Embryonic facial prominence (tissue), 1 donor: ENCODE data around the gene ARID3C.

ENCODE experiments used
- DNase-seq: peaks from one replicate; pipeline ENCODE4 v3.0.0-alpha.2; 2016; ENCODE audit errors: extremely low spot score

ARID3C gene

DNA sequence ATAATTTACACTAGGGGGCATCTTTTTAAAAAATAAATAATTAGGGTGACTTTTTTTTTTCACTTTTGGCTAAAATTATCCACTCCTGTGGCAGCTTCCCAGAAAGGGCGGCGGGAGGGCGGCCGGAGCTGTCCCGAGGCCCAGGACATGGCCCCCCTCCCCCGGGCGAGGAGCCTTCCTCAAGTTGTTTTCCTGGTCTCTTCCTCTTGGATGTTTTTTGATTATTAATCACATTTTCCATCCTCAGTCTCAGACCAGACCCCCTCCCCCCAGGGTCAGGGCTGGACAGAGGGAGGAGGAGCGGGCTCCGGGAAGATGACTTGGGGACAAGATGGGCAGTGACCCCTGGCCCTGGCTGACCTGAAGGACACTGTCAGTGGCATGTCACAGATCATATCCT lies 34.7 kb downstream of the ARID3C start:
- no peak for DNase-seq

DNA sequence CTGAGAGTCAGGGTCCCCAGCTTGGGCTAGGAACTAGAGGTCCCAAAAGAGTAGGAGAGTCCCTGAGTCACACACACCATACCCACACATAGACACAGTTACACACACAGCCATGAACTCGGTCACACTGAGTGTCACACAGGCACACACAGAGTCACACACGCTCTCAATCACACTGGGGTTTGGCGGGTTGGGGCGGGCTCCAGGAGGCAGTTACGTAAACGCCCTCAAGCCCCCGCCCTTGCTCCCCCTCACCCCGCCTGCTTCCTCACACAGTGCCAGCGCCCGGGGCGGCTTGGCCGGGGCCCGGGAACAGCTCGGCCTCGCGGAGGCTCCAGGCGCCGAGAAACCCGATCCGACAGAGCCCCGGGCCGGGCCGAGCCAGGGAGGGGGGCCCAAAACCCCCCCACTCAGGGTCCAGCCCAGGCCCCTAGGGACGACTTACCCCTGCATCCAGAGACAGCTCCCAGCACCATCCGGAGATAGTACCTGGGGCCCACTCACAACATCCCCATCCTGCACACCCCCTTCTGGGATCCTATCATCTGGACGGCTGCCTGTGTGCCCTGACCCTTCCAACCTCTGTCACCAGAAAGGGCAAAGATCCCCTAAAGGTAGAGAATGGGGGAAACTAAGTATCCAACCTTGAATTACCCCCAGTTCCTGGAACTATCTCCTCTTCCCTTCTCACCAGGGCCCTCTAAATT lies 35.8 kb downstream of the ARID3C start:
- DNase-seq = no peak

DNA sequence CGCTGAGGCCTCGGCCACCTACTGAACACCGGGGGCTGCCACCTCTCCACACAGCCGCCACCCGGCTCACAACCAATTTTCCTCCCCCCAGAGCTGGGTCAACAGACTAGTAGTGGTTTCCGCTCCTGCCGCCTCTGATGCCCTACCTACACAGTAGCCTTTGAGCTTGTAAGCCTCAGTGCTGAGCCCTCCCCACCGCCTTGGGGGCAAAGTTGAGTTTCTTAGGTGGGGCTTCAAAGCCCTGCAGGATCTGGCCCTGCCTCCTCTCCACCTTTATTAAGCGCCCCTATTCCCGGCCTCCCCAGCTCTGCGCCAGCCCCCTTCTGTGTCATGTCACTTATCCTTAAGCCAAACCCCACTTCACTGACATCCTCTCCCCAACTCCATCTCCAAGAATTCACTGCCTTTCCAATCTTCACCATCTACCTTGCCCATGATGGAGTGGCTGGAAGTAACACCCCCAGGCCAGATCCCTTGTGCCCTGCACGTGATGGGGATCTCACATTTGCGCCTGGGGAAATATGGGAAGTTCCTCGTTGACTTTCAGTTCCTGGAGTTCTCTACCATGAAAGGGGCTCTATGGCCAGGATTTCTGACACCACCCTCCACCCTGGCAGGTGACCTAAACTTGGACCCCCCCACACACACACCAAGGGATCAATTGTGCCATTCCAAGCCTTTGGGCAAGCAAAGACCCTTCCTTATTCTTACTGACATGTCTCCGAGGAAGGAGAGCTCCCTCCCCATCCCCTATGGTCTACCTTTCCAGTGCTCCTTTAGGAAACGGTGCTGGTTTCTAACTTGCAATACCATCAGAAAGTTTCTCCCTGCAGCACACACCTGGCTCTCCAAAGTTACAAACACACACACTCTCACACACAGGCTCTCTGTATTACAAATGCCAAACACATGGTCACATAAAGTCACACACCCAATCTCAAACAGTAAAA lies 36.7 kb downstream of the ARID3C start:
- no peak for DNase-seq

DNA sequence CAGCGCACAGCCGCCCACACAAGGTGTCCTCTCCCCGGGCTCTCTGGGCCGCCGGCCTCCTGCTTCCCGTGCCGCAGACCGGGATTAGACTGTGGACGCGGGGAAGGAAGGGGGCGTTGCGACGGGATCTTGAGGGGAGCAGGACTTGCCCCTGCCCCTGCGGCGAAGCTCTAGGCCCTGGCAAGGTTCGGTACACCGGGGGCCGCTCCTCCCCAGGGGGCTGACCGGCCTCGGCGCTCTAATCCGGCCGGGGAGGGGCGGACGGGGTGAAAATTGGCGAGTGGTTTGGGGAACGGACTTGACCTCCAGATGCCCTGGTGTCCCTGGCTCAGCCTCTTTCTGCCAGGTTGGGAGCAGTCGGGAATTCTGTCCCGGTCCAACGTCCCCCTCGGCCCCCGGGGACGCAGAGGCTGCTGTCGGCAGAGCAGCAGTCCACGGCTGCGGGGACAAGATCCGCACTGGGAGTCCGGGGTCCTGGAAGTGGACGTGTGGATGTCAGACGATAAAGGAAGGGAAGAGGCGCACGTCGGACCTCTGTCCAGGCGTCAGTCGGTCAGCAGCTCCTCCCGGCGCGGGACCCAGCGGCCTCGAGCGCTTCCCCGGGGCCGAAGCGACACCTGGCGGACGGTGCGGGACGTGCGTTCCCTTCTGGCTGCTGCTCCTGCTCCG lies 37.5 kb downstream of the ARID3C start:
- DNase-seq = peak; percentile 11

DNA sequence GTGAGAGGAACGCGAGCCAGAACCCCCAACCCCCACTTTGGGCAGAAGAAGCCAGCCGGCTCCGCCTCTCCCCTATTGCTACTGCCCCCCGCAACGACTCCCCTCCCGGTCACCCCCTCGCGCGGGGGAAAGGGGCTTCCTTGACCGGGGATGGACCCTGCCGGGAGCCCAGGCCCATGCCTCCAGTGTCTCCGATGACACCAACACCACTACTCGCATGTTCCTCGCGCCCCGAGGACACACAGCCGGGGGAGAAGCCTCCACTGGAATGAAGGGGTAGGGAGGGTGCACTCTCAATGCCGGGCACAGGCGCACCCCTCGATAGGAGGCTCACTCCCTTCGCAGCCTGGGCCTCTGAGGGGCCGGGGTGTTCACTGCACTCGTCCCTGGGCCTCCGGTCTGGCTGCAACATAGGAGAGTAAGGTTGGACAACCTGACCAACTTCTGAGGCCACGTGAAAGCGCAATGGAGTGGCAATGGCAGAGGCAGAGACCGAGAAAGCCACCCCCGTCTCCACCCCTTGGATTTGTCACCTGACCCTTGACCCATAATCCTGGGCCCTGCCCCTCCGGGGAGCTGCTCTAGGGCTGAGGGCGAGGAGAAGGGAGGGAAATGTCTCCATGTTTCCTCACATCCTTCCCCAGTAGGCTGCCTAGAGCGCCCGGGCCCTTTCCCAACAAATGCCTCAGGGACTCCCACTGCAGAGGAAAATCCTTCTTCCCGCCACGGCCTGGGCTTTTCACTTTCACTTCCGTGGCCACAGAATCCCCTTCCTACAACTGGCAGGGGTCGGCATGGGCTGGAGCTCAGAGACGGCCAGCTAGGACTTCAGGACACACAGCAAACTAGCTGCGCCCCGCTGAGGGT lies 38.3 kb downstream of the ARID3C start:
- no peak for DNase-seq

DNA sequence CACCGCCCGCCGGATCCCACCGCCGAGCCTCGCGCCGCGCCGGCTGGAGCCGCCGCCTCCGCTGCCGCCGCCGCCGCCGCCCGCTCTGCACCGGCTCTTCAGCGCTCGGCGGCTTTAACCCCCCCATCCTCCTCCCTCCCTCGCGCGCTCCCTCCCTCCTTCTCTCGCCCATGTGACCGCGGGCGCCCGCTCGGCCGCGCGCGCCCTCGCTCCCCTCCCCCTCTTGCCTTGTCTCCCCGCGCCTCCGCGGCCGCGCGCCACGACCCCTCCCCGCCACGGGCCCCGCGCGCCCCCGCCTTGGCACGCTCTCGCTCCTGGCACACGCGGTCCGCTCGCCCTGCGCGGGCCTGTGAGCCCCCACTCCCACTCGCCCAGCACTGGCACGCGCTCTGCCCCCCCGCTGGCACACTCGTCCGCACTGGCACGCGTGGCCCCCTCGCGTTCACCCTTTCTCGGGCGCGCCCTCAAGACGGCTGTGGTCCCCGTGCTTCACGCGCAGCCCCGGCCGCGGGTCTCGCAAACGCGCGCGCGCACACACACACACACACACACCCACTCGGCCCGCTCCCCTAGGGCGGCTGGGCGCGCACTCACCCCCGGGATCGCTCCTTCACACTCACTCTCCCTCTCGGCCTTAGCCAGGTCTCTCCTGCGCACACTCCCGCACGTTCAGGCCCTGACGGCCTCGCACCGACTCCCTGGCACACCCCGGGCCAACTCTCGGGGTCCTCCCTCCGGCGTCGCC lies 39.1 kb downstream of the ARID3C start, which contains the start of gene CNTFR:
Gene CNTFR, minus strand, starts transcription at position 89 of the 745 bp plus-strand sequence. CDS start 20,743 bp downstream, outside the sequence.
- DNase-seq = peak; percentile 47

DNA sequence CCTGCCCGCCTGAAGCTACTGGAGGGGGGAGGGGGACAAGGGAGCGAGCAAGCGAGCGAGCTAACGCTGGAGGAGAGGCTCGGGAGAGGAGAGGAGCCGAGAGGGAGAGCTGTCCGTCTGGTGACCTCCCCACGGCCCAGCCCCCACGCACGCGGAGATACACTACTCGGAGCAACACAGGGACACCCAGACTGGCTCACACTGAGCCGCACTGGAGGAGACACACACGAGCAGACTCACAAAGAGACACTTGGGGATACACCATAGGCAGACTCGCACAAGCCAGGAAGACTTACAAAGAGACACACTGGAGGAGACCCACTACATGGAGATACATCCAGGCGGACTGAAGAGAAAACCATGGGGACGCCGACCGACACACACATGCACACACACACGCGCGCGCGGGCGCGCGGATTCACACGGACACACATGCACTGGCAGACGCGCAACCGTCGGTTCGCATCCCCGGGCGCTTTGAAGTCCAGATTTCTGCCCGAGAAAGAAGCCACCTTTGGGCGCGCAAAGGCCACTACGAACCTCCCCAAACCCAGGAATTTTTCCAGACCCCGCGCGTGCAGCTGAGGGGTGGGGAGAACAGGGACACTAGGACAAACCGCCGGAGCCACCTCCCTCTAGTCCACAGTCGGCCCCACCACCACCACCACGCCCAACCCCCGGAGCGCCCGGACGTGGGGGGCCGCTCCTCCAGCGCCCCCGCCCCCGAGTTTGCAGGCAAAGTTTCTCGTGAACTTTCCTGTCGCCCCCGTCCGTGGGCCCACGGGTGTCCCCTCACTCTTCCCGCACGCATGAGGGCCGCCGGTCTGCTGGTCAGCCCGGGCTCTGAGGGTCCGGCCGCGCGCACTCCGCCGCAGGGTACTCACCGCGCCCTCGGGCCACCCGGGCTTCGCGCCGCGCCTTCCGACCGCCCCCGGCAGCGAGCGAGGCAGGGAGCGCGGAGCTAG lies 39.9 kb downstream of the ARID3C start:
- no peak for DNase-seq

DNA sequence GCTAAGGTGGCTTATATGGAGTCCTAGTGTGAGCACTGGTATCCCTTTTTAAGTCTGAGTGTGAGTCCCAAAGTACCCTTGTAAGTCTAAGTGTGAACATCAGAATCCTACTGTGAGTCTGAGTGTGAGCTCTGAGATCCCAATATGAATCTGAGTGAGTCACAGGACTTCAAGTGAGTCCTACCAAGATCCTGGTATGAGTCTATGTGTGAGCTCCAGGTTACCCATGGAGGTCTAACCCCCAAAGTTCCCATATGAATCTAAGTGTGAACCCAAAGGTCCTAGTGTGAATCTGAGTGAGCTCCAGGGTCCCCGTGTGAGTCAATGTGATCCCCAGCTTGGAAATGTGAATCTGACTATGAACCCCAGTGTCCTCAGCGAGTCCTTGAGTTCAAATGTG lies 41.6 kb downstream of the ARID3C start:
- DNase-seq = no peak

DNA sequence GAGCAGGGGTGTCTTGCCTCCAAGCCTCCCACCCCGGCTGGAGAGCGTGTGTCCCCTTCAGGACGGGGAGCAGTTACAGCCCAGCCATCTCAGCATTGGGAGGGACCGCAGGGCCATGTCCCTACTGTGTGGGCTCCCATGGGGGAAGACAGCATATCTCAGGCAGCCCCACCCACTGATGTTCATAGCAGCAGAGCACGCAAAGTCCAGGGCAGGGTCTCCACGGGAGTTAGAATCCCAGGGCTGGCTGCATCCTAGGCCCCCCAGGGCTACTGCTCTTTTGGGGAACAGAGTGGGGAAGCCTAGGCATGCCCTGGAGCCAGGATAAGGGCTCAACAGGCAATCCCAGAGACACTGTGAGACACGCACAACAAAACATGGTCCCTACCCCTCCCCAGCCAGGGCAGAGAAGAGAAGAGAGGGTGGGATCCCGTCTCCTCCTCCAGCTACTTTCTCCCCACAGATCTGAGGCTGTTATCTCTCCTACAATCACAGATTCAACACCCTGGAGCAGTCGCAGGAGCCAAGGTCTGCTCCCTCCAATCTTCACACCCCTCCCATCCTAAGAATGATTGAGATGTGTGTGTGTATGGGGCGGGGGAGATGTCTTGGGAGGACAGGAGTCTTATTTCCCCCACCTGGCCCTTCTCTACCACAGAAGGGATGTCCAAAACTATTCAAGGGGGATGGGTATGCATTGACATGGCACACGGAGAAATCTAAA lies 42.8 kb downstream of the ARID3C start:
- no peak for DNase-seq

DNA sequence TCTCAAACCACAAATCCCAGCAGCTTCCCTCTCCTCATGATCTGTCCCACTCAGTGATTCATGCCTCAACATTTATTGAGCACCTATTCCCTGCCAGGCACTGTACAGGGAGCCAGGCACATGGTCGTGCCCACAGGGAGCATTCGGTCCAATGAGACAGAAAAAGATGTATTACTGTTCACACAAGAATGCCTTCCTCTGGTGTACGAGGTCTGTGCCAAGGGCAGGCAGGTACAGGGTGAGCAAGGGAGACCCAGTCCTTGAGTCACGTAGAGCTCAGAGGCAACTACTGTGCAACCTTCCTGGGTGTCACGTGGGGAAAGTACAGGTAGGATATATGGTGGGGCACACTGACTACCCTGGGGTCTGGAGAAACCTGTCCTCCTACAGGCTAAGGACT lies 43.9 kb downstream of the ARID3C start:
- no peak for DNase-seq

DNA sequence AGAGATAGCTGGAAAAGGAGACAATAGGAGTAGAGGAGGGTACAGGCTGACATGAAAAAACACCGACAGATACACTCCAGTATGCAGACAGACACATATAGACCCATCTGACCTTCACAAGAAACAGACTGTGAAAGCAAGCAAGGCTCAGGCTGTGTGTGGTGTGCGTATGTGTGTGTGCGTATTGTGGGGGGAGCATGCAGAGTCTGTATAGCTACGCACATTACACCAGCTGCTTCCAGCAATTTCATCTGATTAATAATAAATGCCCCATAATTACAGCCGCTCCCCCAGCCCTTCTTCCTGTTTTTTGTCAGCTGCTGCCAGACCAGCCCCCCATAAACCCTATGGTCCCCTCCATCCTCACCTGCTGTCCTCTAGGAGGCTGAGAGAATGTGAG lies 46.1 kb downstream of the ARID3C start:
- no peak for DNase-seq

DNA sequence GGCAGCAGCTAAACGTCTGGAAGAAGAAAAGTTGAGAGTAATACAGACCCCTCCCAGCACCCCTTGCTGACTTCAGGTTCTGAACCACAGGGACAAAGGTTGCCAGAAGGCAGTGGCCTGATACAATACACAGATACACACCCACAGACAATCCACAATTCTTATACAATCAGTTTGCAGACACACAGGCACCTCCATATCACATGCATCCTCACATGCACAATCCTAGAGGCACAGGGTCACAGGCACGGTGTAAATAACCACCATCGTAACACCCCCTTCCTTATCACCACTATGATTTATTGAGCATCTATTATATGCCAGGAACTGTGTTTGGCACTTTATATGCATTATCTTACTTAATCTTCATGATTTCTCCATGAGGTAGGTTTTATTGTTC lies 47.5 kb downstream of the ARID3C start:
- DNase-seq = no peak

DNA sequence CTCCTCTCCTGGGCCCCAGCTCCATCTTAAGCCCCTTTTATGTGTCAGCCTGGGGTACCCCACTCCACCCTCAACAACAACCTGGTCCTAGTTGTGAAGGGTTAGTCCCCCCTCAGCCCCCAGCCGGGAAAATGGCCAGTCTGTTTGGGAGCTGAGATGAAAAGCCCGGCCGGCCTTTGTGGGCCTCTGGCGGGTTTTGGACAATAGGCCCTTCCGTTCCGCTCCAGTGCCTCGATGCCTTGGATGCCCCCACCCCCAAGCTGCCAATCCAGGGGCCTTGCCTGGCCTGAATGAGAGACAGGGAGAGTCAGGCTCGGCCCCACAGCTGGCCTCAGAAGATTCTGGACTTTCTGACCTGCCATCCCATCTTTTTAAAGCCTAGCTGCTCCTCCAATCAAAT lies 48.5 kb downstream of the ARID3C start:
- DNase-seq = no peak

DNA sequence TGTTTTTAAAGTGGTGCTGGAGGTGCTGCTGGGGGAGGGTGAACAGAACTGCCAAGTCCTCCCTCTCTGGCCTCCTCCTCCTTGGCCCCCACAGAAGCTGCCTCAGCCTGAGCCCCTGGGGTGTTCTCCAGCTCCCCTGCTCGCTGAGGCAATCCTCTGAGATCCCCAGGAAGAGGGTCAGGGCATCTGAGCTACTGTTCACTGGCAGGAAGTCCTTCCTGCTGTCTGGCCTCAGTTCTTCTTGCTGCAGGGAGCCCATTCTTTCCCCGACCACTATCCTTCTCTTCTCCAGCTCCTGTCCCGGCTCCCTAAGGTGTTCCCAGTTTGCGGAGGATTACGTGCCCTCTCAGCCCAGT lies 49.1 kb downstream of the ARID3C start:
- DNase-seq = no peak

DNA sequence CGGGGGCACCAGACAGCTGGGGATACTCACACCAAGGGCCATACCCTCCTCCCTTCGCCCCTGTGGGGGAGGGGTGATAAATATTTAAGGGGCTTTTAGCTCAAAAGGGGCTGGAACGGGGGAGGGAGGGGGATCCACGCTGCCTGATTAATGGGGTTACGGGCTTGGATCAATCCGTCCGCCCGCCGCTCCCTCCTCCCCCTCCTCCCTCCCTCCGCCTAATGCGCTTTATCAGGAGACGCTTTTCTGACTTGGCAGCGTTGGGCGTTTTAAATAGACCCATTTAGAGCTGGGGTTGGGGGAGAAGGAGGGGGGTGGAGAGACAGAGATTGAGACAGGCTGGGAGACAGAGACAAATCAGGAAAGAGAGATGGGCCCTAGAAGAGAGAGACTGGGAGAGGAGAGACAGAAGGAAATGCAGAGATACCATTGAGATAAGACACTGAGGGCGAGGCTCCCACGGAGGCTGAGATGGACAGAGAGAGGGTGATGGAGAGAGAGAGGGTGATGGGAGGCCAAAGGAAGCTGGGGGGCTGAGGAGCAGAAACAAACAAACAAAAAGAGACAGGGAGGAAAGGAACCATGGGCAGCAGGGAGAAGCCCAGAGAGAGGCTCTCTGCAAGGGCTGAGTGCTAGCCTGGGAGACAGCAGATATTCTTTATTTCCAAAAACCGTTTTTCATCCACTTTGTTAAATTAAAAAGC lies 49.6 kb downstream of the ARID3C start:
- no peak for DNase-seq

DNA sequence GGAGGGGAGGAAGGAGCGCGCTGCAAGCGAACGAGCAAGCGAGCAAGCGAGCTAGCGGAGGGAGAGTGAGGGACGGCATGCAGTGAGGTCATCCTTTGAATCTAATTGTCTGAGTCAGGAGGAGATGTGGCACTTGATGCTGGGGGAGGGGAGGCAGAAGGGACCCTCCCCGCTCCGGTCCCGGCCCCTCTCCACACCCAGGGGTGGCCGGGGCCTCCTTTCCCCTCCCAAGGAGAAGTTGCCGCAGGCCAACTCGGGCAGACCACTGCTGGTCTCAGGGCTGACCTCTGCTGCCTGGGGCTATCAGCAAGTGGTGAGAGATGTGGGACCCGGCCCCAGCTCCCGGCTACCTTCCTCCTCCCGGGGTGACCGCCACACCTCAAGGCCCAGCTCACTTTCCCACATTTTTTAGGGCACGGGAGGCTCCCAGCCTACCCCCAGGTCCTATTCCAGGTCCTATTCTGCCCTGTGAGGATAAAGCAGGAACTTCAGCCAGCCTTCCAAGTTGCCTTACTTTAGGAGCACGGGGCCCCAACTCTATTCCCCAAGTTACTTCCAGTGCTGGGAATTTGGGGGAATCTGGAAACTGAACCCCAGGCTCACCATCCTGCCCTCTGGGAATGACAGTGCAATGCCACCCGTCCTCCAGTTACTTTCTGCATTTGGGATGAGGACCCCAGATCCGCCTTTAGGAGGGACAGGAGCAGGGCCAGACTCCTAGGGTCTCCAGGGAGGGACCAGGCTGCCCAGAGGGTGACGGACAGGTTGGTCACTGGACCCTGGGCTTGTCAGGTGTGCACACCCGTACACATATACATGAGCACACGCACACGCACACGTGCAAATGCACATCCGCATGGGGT lies 50.4 kb downstream of the ARID3C start:
- DNase-seq = no peak
